Esophagus muscularis mucosa (tissue), 4 donors: Measurements from ENCODE around the gene CIAPIN1.

Experiments
- EP300 ChIP-seq: sonication (generic); formaldehyde crosslinking; IDR thresholded peaks from one replicate; pipeline ENCODE4 v1.6.1; 2017; ENCODE audit warnings: antibody characterized with exemption
- POLR2A ChIP-seq: fragments of 450-650 bp; IDR thresholded peaks from one replicate; pipeline ENCODE4 v1.6.1; 2017; ENCODE audit warnings: antibody characterized with exemption, moderate library complexity, mild to moderate bottlenecking, low read depth
- POLR2AphosphoS5 ChIP-seq, 2 donors: sonication (generic); formaldehyde crosslinking; IDR thresholded peaks; one replicate each; pipeline ENCODE4 v1.6.1; 2017; ENCODE audit warnings: antibody characterized with exemption in 2 of 2
- TF ChIP-seq, protein P1 (sequence below), 3 experiments: fragments of 200-600 bp in 2 of 3; fragments of 450-650 bp in 1 of 3; sonication (generic) in 2 of 3; IDR thresholded peaks; one replicate each; pipeline ENCODE4 v1.5.1; 2017 to 2019; ENCODE audit warnings: antibody characterized with exemption in 3 of 3, mild to moderate bottlenecking in 2 of 3, moderate library complexity in 1 of 3

DNA sequence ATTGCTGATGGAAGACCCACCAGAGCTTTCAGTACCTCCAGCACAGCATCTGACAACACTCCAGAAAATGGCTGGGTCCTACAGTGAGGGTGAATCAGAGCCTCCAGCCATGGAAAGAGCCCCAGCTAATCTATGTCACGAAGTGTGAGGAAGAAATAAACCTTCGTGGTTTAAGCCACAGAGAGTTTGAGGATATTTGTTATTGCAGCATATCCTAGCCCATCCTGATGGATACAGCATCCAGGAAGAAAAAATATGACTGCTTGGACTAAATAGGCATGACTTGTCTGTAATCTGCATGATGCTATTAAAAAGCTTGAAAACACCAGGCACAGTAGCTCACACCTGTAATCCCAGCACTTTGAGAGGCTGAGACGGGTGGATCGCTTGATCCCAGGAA lies 55.9 kb downstream of the CIAPIN1 start:
- TF ChIP-seq, protein P1, sequence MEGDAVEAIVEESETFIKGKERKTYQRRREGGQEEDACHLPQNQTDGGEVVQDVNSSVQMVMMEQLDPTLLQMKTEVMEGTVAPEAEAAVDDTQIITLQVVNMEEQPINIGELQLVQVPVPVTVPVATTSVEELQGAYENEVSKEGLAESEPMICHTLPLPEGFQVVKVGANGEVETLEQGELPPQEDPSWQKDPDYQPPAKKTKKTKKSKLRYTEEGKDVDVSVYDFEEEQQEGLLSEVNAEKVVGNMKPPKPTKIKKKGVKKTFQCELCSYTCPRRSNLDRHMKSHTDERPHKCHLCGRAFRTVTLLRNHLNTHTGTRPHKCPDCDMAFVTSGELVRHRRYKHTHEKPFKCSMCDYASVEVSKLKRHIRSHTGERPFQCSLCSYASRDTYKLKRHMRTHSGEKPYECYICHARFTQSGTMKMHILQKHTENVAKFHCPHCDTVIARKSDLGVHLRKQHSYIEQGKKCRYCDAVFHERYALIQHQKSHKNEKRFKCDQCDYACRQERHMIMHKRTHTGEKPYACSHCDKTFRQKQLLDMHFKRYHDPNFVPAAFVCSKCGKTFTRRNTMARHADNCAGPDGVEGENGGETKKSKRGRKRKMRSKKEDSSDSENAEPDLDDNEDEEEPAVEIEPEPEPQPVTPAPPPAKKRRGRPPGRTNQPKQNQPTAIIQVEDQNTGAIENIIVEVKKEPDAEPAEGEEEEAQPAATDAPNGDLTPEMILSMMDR (IDR thresholded peaks at IDR 0.05): no peak
- TF ChIP-seq EP300 (no peak), POLR2AphosphoS5 (IDR thresholded peaks at IDR 0.05) (no peak), POLR2A (no peak)
